Calu3 (cell line): ENCODE results near the gene PIEZO2. TPM values are rescaled to one million over a fixed set of nuclear protein-coding genes. Genes with fewer than 3 reads are reported as not detected.
"Not testable (repeated sequence)": the region's sequence is repeated elsewhere in the genome, so short reads cannot be mapped to it uniquely, and the experiment has no call there.

ENCODE experiments used
- Bru-seq: library from RNA; stranded (reverse); fragments of 400-500 nt; gene quantifications from one replicate; lab custom pipeline; 2021; lab: Mats Ljungman, UMichigan
- BruChase-seq, 2 experiments: library from RNA; stranded (reverse); fragments of 400-500 nt; gene quantifications; one replicate each; lab custom pipeline; 2021; lab: Mats Ljungman, UMichigan
- BruUV-seq: library from RNA; stranded (reverse); fragments of 400-500 nt; replicated peaks from 2 replicates; lab custom pipeline; 2021; lab: Mats Ljungman, UMichigan
- CTCF ChIA-PET: fragments of 300-600 bp; sonication (Branson Sonifier 250); formaldehyde crosslinking; loops from one replicate; lab custom pipeline; 2022; ENCODE audit warnings: antibody characterized with exemption; lab: Charles Lee
- DNase-seq: peaks from one replicate; pipeline ENCODE4 v3.0.0; 2022
- H3K27ac Mint-ChIP-seq: one replicate; pipeline ENCODE4 v1.8.0; 2022; ENCODE audit warnings: mixed read lengths; ENCODE audit not compliant: unreplicated experiment
- H3K27me3 Mint-ChIP-seq: one replicate; pipeline ENCODE4 v1.8.0; 2022; ENCODE audit warnings: mixed read lengths; ENCODE audit not compliant: unreplicated experiment
- H3K36me3 Mint-ChIP-seq: one replicate; pipeline ENCODE4 v1.8.0; 2022; ENCODE audit warnings: mild to moderate bottlenecking, moderate library complexity, mixed read lengths; ENCODE audit not compliant: insufficient read depth, unreplicated experiment
- H3K4me1 Mint-ChIP-seq: one replicate; pipeline ENCODE4 v1.8.0; 2022; ENCODE audit warnings: mild to moderate bottlenecking, low read depth, mixed read lengths; ENCODE audit not compliant: unreplicated experiment
- H3K4me3 Mint-ChIP-seq: one replicate; pipeline ENCODE4 v1.8.0; 2022; ENCODE audit warnings: mild to moderate bottlenecking, low read depth, moderate library complexity, mixed read lengths; ENCODE audit not compliant: unreplicated experiment
- H3K9me3 Mint-ChIP-seq: one replicate; pipeline ENCODE4 v1.8.0; 2022; ENCODE audit warnings: low read depth, mixed read lengths; ENCODE audit not compliant: unreplicated experiment
- intact Hi-C: fragments of 100-400 bp; cut with micrococcal nuclease; formaldehyde crosslinking; loops from one replicate; pipeline ENCODE4 v1.10.0; 2022; ENCODE audit not compliant: unreplicated experiment
- long read RNA-seq: library from polyadenylated mRNA; stranded (forward); transcript quantifications from one replicate; pipeline ENCODE4 v2.0.0, GENCODE V29; 2022
- total RNA-seq: library from RNA; stranded (reverse); gene quantifications from 2 replicates; pipeline ENCODE4 v1.2.3, GENCODE V29; 2022
- TF ChIP-seq, protein P1 (sequence below): fragments of 200-600 bp; IDR thresholded peaks from one replicate; pipeline ENCODE4 v1.8.0; 2022; ENCODE audit warnings: antibody characterized with exemption; ENCODE audit not compliant: unreplicated experiment

The PIEZO2 gene
- total RNA-seq = 0.24 and 0.91 TPM in 2 replicates
- Bru-seq, nascent RNA = percentile 15 among the genes with signal in this experiment
- BruChase-seq, experiment 1, labeled RNA remaining after a 6-hour chase = percentile 13 among the genes with signal in this experiment
- percentile 8 among the genes with signal in this experiment for BruChase-seq, experiment 2, labeled RNA remaining after a 2-hour chase
- long read RNA-seq, partial matches to known transcripts = 1 of 3 reads
- long read RNA-seq, other reads (novel, unspliced or antisense) = 2 of 3 reads

DNA sequence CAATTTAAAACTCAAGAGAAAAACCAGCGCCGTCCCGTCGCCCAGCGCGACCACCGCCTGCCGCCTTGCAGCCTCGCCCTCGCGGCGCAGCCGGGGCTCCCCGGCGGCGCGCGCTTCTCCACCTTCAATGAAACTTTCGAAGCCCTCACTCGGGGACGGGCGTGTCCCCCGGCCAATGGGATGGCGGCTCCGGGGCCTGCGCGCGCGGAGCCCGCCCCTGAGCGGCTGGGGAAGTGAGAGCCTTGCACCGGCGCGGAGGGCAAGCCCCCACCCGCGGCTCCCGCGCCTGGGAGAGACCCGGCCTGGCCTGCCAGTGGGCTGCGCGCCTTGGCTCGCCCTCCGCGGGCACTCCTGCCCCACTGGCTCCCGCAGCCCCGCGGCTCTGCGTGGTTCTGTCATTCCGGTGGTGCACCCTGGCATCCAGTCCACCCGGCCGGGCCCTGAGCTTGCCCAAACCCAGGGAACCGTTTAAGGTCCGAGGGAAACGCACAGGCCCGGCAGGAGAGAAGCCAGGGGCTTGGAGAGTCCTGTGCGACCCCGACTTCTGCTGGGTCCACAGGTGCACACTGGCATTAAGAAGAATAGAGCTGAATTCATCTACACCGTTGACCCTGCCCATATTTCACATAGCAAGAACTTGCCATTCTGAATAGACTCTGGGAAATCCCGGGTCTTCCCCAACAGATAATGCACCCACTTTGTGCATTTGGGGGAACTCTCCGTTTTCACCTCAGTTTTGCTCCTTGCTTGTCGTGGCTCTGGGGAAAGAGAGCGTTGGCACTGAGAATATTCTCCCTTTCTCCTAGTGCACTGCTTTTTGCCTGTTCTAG lies at the start of gene PIEZO2:
TSS of gene PIEZO2 (minus strand) at position 129 of the 830 bp plus-strand sequence. CDS start 981 bp downstream, outside the sequence.
- CTCF ChIA-PET = no interaction called here
- BruUV-seq = no TSS peak
- H3K27ac Mint-ChIP-seq = no peak within 1 kb of the TSS
- DNase-seq = no peak
- intact Hi-C loops = loop anchor here (5.0 kb wide), 1 partner anchor 107 kb away; no protein-coding TSS in a partner anchor
- H3K4me1 Mint-ChIP-seq = no peaks in the 10 kb centered on the region
- no peak within 1 kb of the TSS for H3K4me3 Mint-ChIP-seq
- TF ChIP-seq, protein P1, sequence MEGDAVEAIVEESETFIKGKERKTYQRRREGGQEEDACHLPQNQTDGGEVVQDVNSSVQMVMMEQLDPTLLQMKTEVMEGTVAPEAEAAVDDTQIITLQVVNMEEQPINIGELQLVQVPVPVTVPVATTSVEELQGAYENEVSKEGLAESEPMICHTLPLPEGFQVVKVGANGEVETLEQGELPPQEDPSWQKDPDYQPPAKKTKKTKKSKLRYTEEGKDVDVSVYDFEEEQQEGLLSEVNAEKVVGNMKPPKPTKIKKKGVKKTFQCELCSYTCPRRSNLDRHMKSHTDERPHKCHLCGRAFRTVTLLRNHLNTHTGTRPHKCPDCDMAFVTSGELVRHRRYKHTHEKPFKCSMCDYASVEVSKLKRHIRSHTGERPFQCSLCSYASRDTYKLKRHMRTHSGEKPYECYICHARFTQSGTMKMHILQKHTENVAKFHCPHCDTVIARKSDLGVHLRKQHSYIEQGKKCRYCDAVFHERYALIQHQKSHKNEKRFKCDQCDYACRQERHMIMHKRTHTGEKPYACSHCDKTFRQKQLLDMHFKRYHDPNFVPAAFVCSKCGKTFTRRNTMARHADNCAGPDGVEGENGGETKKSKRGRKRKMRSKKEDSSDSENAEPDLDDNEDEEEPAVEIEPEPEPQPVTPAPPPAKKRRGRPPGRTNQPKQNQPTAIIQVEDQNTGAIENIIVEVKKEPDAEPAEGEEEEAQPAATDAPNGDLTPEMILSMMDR = no peak
- no peaks in the 10 kb centered on the region for H3K36me3 Mint-ChIP-seq
- peaks cover 22% of the 10 kb centered on the region for H3K27me3 Mint-ChIP-seq
- H3K9me3 Mint-ChIP-seq = no peaks in the 10 kb centered on the region

DNA sequence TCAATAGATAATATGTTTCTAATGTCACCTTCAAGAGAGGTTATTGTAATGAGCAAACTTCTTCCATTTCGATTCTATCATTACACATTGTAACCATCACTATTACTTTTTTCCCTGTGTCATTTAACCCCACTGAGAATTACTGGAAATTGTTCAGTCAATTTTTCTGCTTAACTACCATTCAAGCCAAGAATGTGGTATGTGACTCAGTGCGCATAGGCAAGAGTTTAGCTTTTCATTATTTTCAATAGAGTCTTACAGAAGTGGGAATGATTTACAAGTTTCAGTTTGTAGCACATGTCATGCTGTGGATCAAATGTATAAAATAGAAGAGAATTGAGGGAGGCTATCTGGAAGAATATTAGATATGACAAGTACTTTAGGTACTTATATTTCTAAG lies 34.3 kb upstream of the PIEZO2 start:
- H3K27ac Mint-ChIP-seq = no peak overlapping the region
- CTCF ChIA-PET = no interaction called here
- BruUV-seq = no TSS peak

DNA sequence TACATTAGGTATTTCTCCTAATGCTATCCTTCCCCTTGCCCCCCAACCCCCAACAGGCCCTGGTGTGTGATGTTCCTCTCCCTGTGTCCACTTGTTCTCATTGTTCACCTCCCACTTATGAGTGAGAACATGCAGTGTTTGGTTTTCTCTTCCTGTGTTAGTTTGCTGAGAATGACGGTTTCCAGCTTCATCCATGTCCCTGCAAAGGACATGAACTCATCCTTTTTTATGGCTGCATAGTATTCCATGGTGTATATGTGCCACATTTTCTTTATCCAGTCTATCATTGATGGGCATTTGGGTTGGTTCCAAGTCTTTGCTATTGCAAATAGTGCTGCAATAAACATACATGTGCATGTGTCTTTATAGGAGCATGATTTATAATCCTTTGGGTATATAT lies 32.3 kb upstream of the PIEZO2 start:
- H3K36me3 Mint-ChIP-seq, intact Hi-C loops, H3K4me3 Mint-ChIP-seq, H3K27ac Mint-ChIP-seq, H3K27me3 Mint-ChIP-seq, DNase-seq, H3K4me1 Mint-ChIP-seq, BruUV-seq, H3K9me3 Mint-ChIP-seq, CTCF ChIA-PET: not testable (repeated sequence)

More for the DNA sequence above, 34.3 kb upstream of the PIEZO2 start:
- Mint-ChIP-seq H3K27me3 (peaks cover 19% of the 10 kb centered on the region), H3K4me1 (no peaks in the 10 kb centered on the region), H3K4me3 (no peak overlapping the region), H3K9me3 (peaks cover 2% of the 10 kb centered on the region), H3K36me3 (no peaks in the 10 kb centered on the region)
- intact Hi-C loops = no loop called here
- DNase-seq = no peak
- TF ChIP-seq, protein P1 = no peak

DNA sequence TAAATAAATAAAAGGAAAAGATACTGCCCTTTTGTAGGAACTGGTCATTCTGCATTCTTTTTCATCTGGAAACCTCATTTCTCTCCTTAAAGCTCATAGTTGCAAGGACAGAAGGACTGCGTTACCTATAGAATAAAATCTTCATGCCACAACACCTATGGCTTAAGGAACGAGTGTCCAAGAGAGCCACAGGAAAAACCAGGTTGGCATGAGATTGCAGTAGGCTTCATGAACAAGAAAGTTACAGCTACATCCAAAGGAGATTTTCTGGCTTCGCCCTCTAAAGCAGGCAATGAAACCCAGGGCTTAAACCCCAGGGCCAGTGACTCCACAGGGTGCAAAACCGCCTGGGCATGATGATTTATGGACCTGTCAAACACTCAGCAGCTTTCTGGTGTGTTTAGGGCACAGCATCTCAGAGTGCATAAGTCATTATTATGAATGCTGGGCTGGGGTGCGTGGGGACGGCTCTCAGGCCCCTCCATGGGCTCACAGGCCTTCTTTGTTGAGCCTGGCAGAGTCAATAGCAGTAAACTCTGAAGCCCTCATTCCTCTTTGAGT lies 30.7 kb upstream of the PIEZO2 start:
- no TSS peak for BruUV-seq
- CTCF ChIA-PET = no interaction called here

More for the DNA sequence above, 30.7 kb upstream of the PIEZO2 start:
- TF ChIP-seq, protein P1 = no peak
- Mint-ChIP-seq H3K27me3 (no peaks in the 10 kb centered on the region), H3K4me3 (no peak overlapping the region), H3K9me3 (peaks cover 2% of the 10 kb centered on the region), H3K27ac (no peak overlapping the region), H3K4me1 (no peaks in the 10 kb centered on the region), H3K36me3 (no peaks in the 10 kb centered on the region)
- DNase-seq = no peak
- intact Hi-C loops = no loop called here
